IMR-90 (cell line): ENCODE measurements around the gene ADAP1. TPM values are rescaled to one million over a fixed set of nuclear protein-coding genes. Genes with fewer than 3 reads are reported as not detected.

Experiments used
- ATAC-seq: fragments of 200-7000 bp; cut with Tn5 transposase; 2 replicates; pipeline ENCODE4 v1.9.1; 2020; ENCODE audit warnings: low read depth, mild to moderate bottlenecking, moderate library complexity
- BruUV-seq: library from RNA; stranded (reverse); fragments of 400-500 nt; replicated peaks from 2 replicates; lab custom pipeline; 2021; lab: Mats Ljungman, UMichigan
- CTCF ChIA-PET: fragments of 300-600 bp; formaldehyde crosslinking; extraction: SDS; loops from one replicate; lab custom pipeline; 2021; ENCODE audit warnings: antibody characterized with exemption; lab: Yijun Ruan, JAX
- POLR2A ChIA-PET: fragments of 300-600 bp; sonication (Branson Sonifier 250); formaldehyde crosslinking; loops from one replicate; lab custom pipeline; 2022; ENCODE audit warnings: antibody characterized with exemption; ENCODE audit not compliant: unreplicated experiment; lab: Charles Lee
- DNase-seq: peaks from one replicate; pipeline ENCODE4 v3.0.0; 2013
- H2AFZ ChIP-seq: replicated peaks from 2 replicates; pipeline ENCODE3; 2013; ENCODE audit warnings: low read length, mild to moderate bottlenecking; ENCODE audit not compliant: poor library complexity
- H2AK5ac ChIP-seq: 2 replicates; pipeline ENCODE4 v1.6.1; 2013; ENCODE audit warnings: low read depth, low read length, inconsistent platforms
- H2AK9ac ChIP-seq: replicated peaks from 2 replicates; pipeline ENCODE3; 2013; ENCODE audit warnings: mild to moderate bottlenecking, low read depth, low read length, moderate library complexity; ENCODE audit not compliant: poor library complexity
- H2BK120ac ChIP-seq: 2 replicates; pipeline ENCODE4 v1.6.1; 2013; ENCODE audit warnings: low read depth, low read length, inconsistent platforms
- H2BK15ac ChIP-seq: 3 replicates; pipeline ENCODE4 v1.6.1; 2013; ENCODE audit warnings: low read depth, low read length, inconsistent platforms
- H2BK20ac ChIP-seq: 2 replicates; pipeline ENCODE4 v1.6.1; 2013; ENCODE audit warnings: low read depth, mild to moderate bottlenecking, inconsistent platforms, low read length, moderate library complexity
- H2BK5ac ChIP-seq: 2 replicates; pipeline ENCODE4 v1.6.1; 2013; ENCODE audit warnings: mild to moderate bottlenecking, low read depth, low read length, inconsistent platforms; ENCODE audit not compliant: poor library complexity, severe bottlenecking
- H3K14ac ChIP-seq: replicated peaks from 2 replicates; pipeline ENCODE4 v1.6.1; 2013; ENCODE audit warnings: low read depth, low read length, inconsistent platforms
- H3K18ac ChIP-seq: 2 replicates; pipeline ENCODE4 v1.6.1; 2013; ENCODE audit warnings: low read depth, low read length, control low read depth
- H3K23ac ChIP-seq: 2 replicates; pipeline ENCODE4 v1.6.1; 2013; ENCODE audit warnings: low read depth, low read length, inconsistent platforms
- H3K27ac ChIP-seq: 2 replicates; pipeline ENCODE4 v1.5.1; 2013; ENCODE audit warnings: mild to moderate bottlenecking, control low read depth, low read length; ENCODE audit not compliant: insufficient read depth
- H3K27me3 ChIP-seq: 2 replicates; pipeline ENCODE4 v1.6.1; 2013; ENCODE audit warnings: low read length; ENCODE audit not compliant: control insufficient read depth, insufficient read depth
- H3K36me3 ChIP-seq: 2 replicates; pipeline ENCODE4 v1.6.1; 2013; ENCODE audit warnings: low read length, mixed read lengths; ENCODE audit not compliant: control insufficient read depth, insufficient read depth
- H3K4ac ChIP-seq: 2 replicates; pipeline ENCODE4 v1.6.1; 2013; ENCODE audit warnings: low read depth, low read length, inconsistent platforms
- H3K4me1 ChIP-seq: 2 replicates; pipeline ENCODE4 v1.6.1; 2013; ENCODE audit warnings: low read length, mixed read lengths; ENCODE audit not compliant: control insufficient read depth, insufficient read depth
- H3K4me2 ChIP-seq: 2 replicates; pipeline ENCODE4 v1.6.1; 2013; ENCODE audit warnings: low read depth, mild to moderate bottlenecking, control low read depth, low read length, moderate library complexity
- H3K4me3 ChIP-seq: 2 replicates; pipeline ENCODE4 v1.5.1; 2013; ENCODE audit warnings: low read depth, mild to moderate bottlenecking, control low read depth, low read length, moderate library complexity; ENCODE audit not compliant: insufficient read depth
- H3K56ac ChIP-seq: 2 replicates; pipeline ENCODE4 v1.6.1; 2013; ENCODE audit warnings: low read length, inconsistent platforms; ENCODE audit not compliant: insufficient read depth; ENCODE audit errors: extremely low read depth
- H3K79me1 ChIP-seq, 2 experiments: 2 replicates each; pipeline ENCODE4 v1.6.1; 2013; ENCODE audit warnings: low read length in 2 of 2, inconsistent platforms in 1 of 2, low read depth in 1 of 2
- H3K9ac ChIP-seq: 2 replicates; pipeline ENCODE4 v1.6.1; 2013; ENCODE audit warnings: low read depth, low read length, control low read depth
- H3K9me1 ChIP-seq: 2 replicates; pipeline ENCODE4 v1.6.1; 2013; ENCODE audit warnings: low read length, inconsistent platforms; ENCODE audit not compliant: insufficient read depth
- H3K9me3 ChIP-seq: 2 replicates; pipeline ENCODE4 v1.6.1; 2013; ENCODE audit warnings: low read length; ENCODE audit not compliant: control insufficient read depth, insufficient read depth
- H4K20me1 ChIP-seq: 2 replicates; pipeline ENCODE4 v1.6.1; 2013; ENCODE audit warnings: low read length, inconsistent platforms; ENCODE audit not compliant: insufficient read depth
- H4K5ac ChIP-seq: 2 replicates; pipeline ENCODE4 v1.6.1; 2013; ENCODE audit warnings: mild to moderate bottlenecking, low read depth, low read length, control low read depth
- H4K8ac ChIP-seq, 2 experiments: 2 replicates each; pipeline ENCODE4 v1.6.1; 2013; ENCODE audit warnings: low read depth in 2 of 2, low read length in 2 of 2, control low read depth in 1 of 2, inconsistent platforms in 1 of 2
- H4K91ac ChIP-seq: 2 replicates; pipeline ENCODE4 v1.6.1; 2013; ENCODE audit warnings: low read depth, low read length, inconsistent platforms; ENCODE audit not compliant: insufficient read depth
- BHLHE40 ChIP-seq: fragments of 150-350 bp; IDR thresholded peaks from 2 replicates; pipeline ENCODE4 v1.6.1; 2016; ENCODE audit warnings: mild to moderate bottlenecking, low read depth, low read length
- CHD1 ChIP-seq: IDR thresholded peaks from 2 replicates; pipeline ENCODE4 v1.6.1; 2012; ENCODE audit warnings: low read depth, low read length, improper control_type of control experiment
- CTCF ChIP-seq: conservative IDR thresholded peaks from 2 replicates; pipeline ENCODE4 v1.5.1; 2012; ENCODE audit warnings: mild to moderate bottlenecking, low read depth, low read length, improper control_type of control experiment
- ELK1 ChIP-seq: fragments of 150-350 bp; IDR thresholded peaks from 2 replicates; pipeline ENCODE4 v1.6.1; 2016; ENCODE audit warnings: low read depth, mild to moderate bottlenecking, low read length, moderate library complexity, borderline replicate concordance
- FOS ChIP-seq: fragments of 150-350 bp; IDR thresholded peaks from 2 replicates; pipeline ENCODE4 v1.6.1; 2016; ENCODE audit warnings: low read depth, low read length
- MAFK ChIP-seq: IDR thresholded peaks from 2 replicates; pipeline ENCODE4 v1.6.1; 2012; ENCODE audit warnings: low read depth, low read length, improper control_type of control experiment
- MAZ ChIP-seq: IDR thresholded peaks from 2 replicates; pipeline ENCODE4 v1.6.1; 2012; ENCODE audit warnings: low read depth, mild to moderate bottlenecking, low read length, improper control_type of control experiment, moderate library complexity, borderline replicate concordance
- MXI1 ChIP-seq: IDR thresholded peaks from 2 replicates; pipeline ENCODE4 v1.6.1; 2012; ENCODE audit warnings: low read depth, mild to moderate bottlenecking, low read length, moderate library complexity, borderline replicate concordance
- NFE2L2 ChIP-seq: fragments of 150-350 bp; IDR thresholded peaks from 2 replicates; pipeline ENCODE4 v1.6.1; 2016; ENCODE audit warnings: low read depth, mild to moderate bottlenecking, low read length
- POLR2A ChIP-seq: IDR thresholded peaks from 2 replicates; pipeline ENCODE4 v1.6.1; 2012; ENCODE audit warnings: mild to moderate bottlenecking, low read depth, low read length
- RAD21 ChIP-seq: IDR thresholded peaks from 2 replicates; pipeline ENCODE4 v1.6.1; 2012; ENCODE audit warnings: low read length, improper control_type of control experiment
- RCOR1 ChIP-seq: IDR thresholded peaks from 2 replicates; pipeline ENCODE4 v1.6.1; 2012; ENCODE audit warnings: mild to moderate bottlenecking, low read length, improper control_type of control experiment; ENCODE audit not compliant: insufficient replicate concordance
- RFX5 ChIP-seq: IDR thresholded peaks from 2 replicates; pipeline ENCODE4 v1.8.0; 2012; ENCODE audit warnings: low read depth, mild to moderate bottlenecking, low read length, moderate library complexity
- SMC3 ChIP-seq: fragments of 150-350 bp; IDR thresholded peaks from 2 replicates; pipeline ENCODE4 v1.6.1; 2016; ENCODE audit warnings: low read depth, mild to moderate bottlenecking, antibody characterized with exemption, low read length, moderate library complexity
- USF2 ChIP-seq: fragments of 150-350 bp; IDR thresholded peaks from 2 replicates; pipeline ENCODE4 v1.6.1; 2017; ENCODE audit warnings: mild to moderate bottlenecking, antibody characterized with exemption, low read length, low read depth
- WGBS, 2 experiments: methylation state at CpG; one replicate each; pipeline versions ENCODE4 v1.1.5 to v1.1.7; 2013; ENCODE audit warnings: missing lambda C conversion rate in 2 of 2; ENCODE audit not compliant: insufficient read length in 1 of 2; ENCODE audit errors: extremely low coverage in 2 of 2; 5-methylcytosine and 5-hydroxymethylcytosine counted together
- dilution Hi-C: fragments of 300-500 bp; cut with HindIII; formaldehyde crosslinking; loops from one replicate; pipeline ENCODE4 v1.14.3; 2018; ENCODE audit warnings: low sequenced_read_pairs; ENCODE audit not compliant: unreplicated experiment
- in situ Hi-C: fragments of 300-500 bp; cut with MboI; formaldehyde crosslinking; loops from 3 replicates; pipeline ENCODE4 v1.14.3; 2019; ENCODE audit warnings: low sequenced_read_pairs, inconsistent platforms, mixed read lengths
- intact Hi-C: fragments of 100-400 bp; cut with micrococcal nuclease; formaldehyde crosslinking; loops from 2 replicates; pipeline ENCODE4 v1.10.0; 2022
- polyA plus RNA-seq, 3 experiments: library from polyadenylated mRNA; depleted of rRNA; stranded (reverse); fragments of >200 nt; gene quantifications; 2 replicates each; pipeline ENCODE4 v1.2.3, GENCODE V29; 2012; ENCODE audit warnings: low replicate concordance in 1 of 3
- total RNA-seq: library from RNA; depleted of rRNA; stranded (reverse); fragments of >200 nt; gene quantifications from 2 replicates; pipeline ENCODE4 v1.2.3, GENCODE V29; 2012

The ADAP1 gene
- total and polyA plus RNA-seq, 2 of the 4 experiments (the other 2 are of a cell fraction): 1.4 to 2.0 TPM

GRCh38 chr7:978049-978346 is 23.5 kb upstream of the ADAP1 start:
- dilution Hi-C loops: no loop called here
- no CpG with 5 or more reads among the region's 7 CpGs for WGBS, 2 experiments

More at GRCh38 chr7:978049-978346, 23.5 kb upstream of the ADAP1 start:
- no peak overlapping the region for H3K18ac ChIP-seq
- H4K5ac ChIP-seq: no peak overlapping the region
- POLR2A ChIA-PET: no interaction called here
- H2BK15ac ChIP-seq: no peak overlapping the region
- H4K20me1 ChIP-seq: peaks cover 22% of the 10 kb centered on the region
- no peak overlapping the region for H2AFZ ChIP-seq
- H3K9me3 ChIP-seq: no peaks in the 10 kb centered on the region
- H3K23ac ChIP-seq: no peak overlapping the region
- no peak for DNase-seq
- H3K4me2 ChIP-seq: no peak overlapping the region
- no peak overlapping the region for H2AK9ac ChIP-seq
- peaks cover under 1 to 20% of the 10 kb centered on the region in 2 experiments; a peak in 3 of 4 replicates for H3K79me1 ChIP-seq
- ATAC-seq: no peak
- H3K27ac ChIP-seq: no peak overlapping the region
- H3K9ac ChIP-seq: no peak overlapping the region
- no peaks in the 10 kb centered on the region; the same call in 1 of the 2 replicates for H3K27me3 ChIP-seq
- in situ Hi-C loops: no loop called here
- no peak overlapping the region for H3K4me3 ChIP-seq
- no peak overlapping the region for H2BK120ac ChIP-seq
- no TSS peak for BruUV-seq
- no peak overlapping the region for H4K91ac ChIP-seq
- H2BK20ac ChIP-seq: no peak overlapping the region
- no peak overlapping the region for H3K56ac ChIP-seq
- no peak overlapping the region for H3K14ac ChIP-seq
- TF ChIP-seq MAZ: no peak
- TF ChIP-seq RFX5: no peak
- TF ChIP-seq CHD1: no peak
- no peak for TF ChIP-seq POLR2A
- no peak for TF ChIP-seq RAD21
- TF ChIP-seq ELK1: no peak
- TF ChIP-seq FOS: no peak
- no peak for TF ChIP-seq MXI1
- no peak for TF ChIP-seq MAFK
- TF ChIP-seq NFE2L2: no peak
- TF ChIP-seq CTCF: no peak
- TF ChIP-seq BHLHE40: no peak
- TF ChIP-seq SMC3: no peak
- TF ChIP-seq USF2: no peak
- TF ChIP-seq RCOR1: no peak
- H2BK5ac ChIP-seq: no peak overlapping the region
- H3K9me1 ChIP-seq: no peaks in the 10 kb centered on the region; the same call in 1 of the 2 replicates
- intact Hi-C loops: no loop called here
- H4K8ac ChIP-seq: no peak overlapping the region
- CTCF ChIA-PET: interaction anchor here (1.3 kb wide), 1 partner anchor 15 kb away, joined by 5 read pairs; no protein-coding TSS in a partner anchor
- no peaks in the 10 kb centered on the region for H3K36me3 ChIP-seq
- H3K4me1 ChIP-seq: peaks cover 4% of the 10 kb centered on the region
- no peak overlapping the region for H3K4ac ChIP-seq
- H2AK5ac ChIP-seq: no peak overlapping the region
